SJSA1 (cell line): Measurements from ENCODE around the gene ACOXL. TPM values are rescaled to one million over a fixed set of nuclear protein-coding genes. Genes with fewer than 3 reads are reported as not detected.

ENCODE experiments used
- DNase-seq, 2 experiments: peaks; one replicate each; pipeline ENCODE4 v3.0.0-alpha.2; 2015 to 2020; ENCODE audit warnings: low spot score in 2 of 2, low read depth in 1 of 2
- H3K27ac ChIP-seq: fragments of 250-450 bp; sonication (Bioruptor Pico); 2 replicates; pipeline ENCODE4 v1.5.1; 2020; ENCODE audit warnings: mild to moderate bottlenecking, moderate library complexity
- H3K27me3 ChIP-seq: fragments of 250-450 bp; sonication (Bioruptor Pico); replicated peaks from 2 replicates; pipeline ENCODE4 v1.5.1; 2020; ENCODE audit warnings: mild to moderate bottlenecking, moderate library complexity
- H3K36me3 ChIP-seq: fragments of 250-450 bp; sonication (Bioruptor Pico); 2 replicates; pipeline ENCODE4 v1.5.1; 2020; ENCODE audit warnings: mild to moderate bottlenecking
- H3K4me1 ChIP-seq: fragments of 250-450 bp; sonication (Bioruptor Pico); replicated peaks from 2 replicates; pipeline ENCODE4 v1.6.1; 2021; ENCODE audit warnings: mild to moderate bottlenecking
- H3K4me3 ChIP-seq: fragments of 250-450 bp; sonication (Bioruptor Pico); 2 replicates; pipeline ENCODE4 v1.5.1; 2020; ENCODE audit warnings: mild to moderate bottlenecking
- H3K9me3 ChIP-seq: fragments of 250-450 bp; sonication (Bioruptor Pico); replicated peaks from 2 replicates; pipeline ENCODE4 v1.5.1; 2020; ENCODE audit warnings: mild to moderate bottlenecking
- total RNA-seq: library from RNA; depleted of rRNA; stranded (reverse); fragments of >200 nt; shearing (Covaris generic); gene quantifications from 2 replicates; pipeline ENCODE4 v1.2.3, GENCODE V29; 2014; rRNA removed

ACOXL gene
- total RNA-seq, 1 experiment from 2014 or later, result not detected

DNA sequence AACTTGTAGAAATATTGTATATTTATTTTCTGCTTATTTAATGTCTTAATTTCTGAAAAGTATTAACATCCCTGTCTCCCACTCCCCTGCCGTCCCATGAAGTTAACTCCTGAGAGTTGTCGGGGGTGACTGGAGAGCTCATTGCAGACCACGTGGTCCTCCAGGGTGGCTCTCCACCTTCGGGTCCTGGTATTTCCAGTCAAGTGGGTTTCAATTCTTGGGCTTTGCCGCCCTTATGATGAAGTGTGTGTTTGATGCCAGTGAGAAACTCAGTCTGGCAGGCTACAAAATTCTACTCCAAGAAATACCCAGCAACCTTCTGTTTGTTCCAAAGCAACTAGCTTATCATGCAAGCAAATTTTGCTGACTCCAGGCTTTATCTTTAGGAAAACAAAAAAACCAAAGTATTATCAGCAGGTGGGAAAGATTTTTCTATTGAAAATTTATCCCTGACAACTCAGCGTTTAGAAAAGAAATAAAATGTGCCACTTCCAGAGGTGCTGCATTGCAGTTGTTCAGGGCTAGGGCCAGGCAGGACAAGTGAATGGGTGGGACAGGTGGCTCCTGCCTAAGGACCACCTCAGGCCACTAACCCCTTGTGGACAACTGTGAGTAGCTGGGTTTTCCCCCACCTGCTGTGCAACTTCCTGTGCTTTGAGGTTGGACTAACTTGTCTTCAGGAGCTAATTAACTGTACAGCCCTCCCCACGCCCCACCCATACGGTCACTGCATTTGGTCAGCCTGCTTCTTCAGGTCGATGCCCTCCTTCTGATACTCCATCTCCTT, 434.9 kb downstream of the ACOXL start:
- H3K4me3 ChIP-seq, result no peak overlapping the region
- no peaks in the 10 kb centered on the region for H3K36me3 ChIP-seq
- H3K4me1 ChIP-seq, result peaks cover 30% of the 10 kb centered on the region
- no peak for DNase-seq
- H3K9me3 ChIP-seq, result no peaks in the 10 kb centered on the region
- H3K27ac ChIP-seq, result no peak overlapping the region
- no peaks in the 10 kb centered on the region for H3K27me3 ChIP-seq

DNA sequence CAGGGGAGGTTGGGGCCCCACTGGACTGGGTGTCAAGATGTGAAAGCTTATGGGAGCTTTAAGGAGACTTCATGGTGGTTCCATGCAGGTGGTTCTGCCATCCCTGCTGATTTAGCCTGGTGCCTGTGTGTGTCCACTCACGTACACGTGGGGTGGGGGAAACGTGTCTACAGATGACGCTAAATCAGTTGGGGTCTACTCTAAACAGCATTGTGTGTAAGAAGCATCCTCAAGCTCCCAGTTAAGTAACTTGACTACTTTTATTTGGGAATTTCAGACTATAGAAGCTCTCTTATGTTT, 435.4 kb downstream of the ACOXL start:
- Histone ChIP-seq H3K27ac (no peak overlapping the region), H3K4me1 (peaks cover 24% of the 10 kb centered on the region), H3K36me3 (no peaks in the 10 kb centered on the region), H3K9me3 (no peaks in the 10 kb centered on the region), H3K27me3 (no peaks in the 10 kb centered on the region), H3K4me3 (no peak overlapping the region)
- DNase-seq, result no peak

Other genes starting within 250 kb of the ACOXL start
- gene RGPD6, start 155.4 kb upstream of the ACOXL start, total RNA-seq, result 12.7 and 30.9 TPM in 2 replicates
- gene BUB1, start 54.5 kb upstream of the ACOXL start, total RNA-seq, result 52.8 and 109 TPM in 2 replicates